ENCODE measurements around the gene TRAPPC3L. TPM values are rescaled to one million over a fixed set of nuclear protein-coding genes. Genes with fewer than 3 reads are reported as not detected.

The TRAPPC3L gene
- total and polyA plus RNA-seq, 8 donors, result 0.12 to 0.99 (median 0.37) TPM

DNA sequence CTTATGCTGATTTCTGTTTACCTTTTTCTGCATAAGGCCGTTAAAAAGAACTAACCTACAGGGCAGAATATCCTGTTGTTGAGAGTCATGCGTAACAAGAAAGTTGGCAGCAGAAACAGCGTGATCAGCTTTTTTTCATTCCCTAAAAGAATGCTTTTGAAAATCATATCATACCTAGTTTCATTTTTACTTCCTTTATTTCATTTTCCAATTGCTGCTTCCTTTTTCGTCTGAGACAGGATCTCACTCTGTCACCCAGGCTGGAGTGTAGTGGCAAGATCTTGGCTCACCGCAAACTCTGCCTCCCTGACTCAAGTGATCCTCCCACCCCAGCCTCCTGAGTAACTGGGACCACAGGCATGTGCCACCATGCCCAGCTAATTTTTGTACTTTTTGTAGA, 80.2 kb downstream of the TRAPPC3L start:
- intact Hi-C loops (cut with DNase I), result no loop called here
- TF ChIP-seq, protein P1, sequence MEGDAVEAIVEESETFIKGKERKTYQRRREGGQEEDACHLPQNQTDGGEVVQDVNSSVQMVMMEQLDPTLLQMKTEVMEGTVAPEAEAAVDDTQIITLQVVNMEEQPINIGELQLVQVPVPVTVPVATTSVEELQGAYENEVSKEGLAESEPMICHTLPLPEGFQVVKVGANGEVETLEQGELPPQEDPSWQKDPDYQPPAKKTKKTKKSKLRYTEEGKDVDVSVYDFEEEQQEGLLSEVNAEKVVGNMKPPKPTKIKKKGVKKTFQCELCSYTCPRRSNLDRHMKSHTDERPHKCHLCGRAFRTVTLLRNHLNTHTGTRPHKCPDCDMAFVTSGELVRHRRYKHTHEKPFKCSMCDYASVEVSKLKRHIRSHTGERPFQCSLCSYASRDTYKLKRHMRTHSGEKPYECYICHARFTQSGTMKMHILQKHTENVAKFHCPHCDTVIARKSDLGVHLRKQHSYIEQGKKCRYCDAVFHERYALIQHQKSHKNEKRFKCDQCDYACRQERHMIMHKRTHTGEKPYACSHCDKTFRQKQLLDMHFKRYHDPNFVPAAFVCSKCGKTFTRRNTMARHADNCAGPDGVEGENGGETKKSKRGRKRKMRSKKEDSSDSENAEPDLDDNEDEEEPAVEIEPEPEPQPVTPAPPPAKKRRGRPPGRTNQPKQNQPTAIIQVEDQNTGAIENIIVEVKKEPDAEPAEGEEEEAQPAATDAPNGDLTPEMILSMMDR (IDR thresholded peaks at IDR 0.05), result no peak
- DNase-seq (peak in 1 of 4 donors; percentile 31), ATAC-seq (no peak)
- H3K4me1 ChIP-seq, result peaks cover 5 to 48% of the 10 kb centered on the region in 2 donors
- H3K27me3 ChIP-seq, result peaks cover 0 to 14% of the 10 kb centered on the region in 2 donors
- no peak overlapping the region for H3K4me3 ChIP-seq
- H3K9me3 ChIP-seq, result no peaks in the 10 kb centered on the region
- no peaks in the 10 kb centered on the region for H3K36me3 ChIP-seq
- peak overlapping the region in 1 of 2 donors; percentile 59 for H3K27ac ChIP-seq

DNA sequence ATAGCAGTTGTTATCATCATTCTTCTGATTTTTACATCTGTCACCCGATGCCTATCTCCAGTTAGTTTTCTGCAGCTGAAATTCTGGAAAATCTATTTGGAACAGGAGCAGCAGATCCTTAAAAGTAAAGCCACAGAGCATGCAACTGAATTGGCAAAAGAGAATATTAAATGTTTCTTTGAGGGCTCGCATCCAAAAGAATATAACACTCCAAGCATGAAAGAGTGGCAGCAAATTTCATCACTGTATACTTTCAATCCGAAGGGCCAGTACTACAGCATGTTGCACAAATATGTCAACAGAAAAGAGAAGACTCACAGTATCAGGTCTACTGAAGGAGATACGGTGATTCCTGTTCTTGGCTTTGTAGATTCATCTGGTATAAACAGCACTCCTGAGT, 82.2 kb downstream of the TRAPPC3L start:
- DNase-seq (peak in 1 of 4 donors; percentile 36), ATAC-seq (no peak)
- Histone ChIP-seq H3K36me3 (no peaks in the 10 kb centered on the region), H3K4me3 (no peak overlapping the region), H3K9me3 (no peaks in the 10 kb centered on the region), H3K27me3 (peaks cover 0 to 14% of the 10 kb centered on the region in 2 donors), H3K27ac (no peak overlapping the region), H3K4me1 (peaks cover 5 to 48% of the 10 kb centered on the region in 2 donors)
- intact Hi-C loops (cut with DNase I), result no loop called here
- TF ChIP-seq, protein P1 (IDR thresholded peaks at IDR 0.05), result no peak

DNA sequence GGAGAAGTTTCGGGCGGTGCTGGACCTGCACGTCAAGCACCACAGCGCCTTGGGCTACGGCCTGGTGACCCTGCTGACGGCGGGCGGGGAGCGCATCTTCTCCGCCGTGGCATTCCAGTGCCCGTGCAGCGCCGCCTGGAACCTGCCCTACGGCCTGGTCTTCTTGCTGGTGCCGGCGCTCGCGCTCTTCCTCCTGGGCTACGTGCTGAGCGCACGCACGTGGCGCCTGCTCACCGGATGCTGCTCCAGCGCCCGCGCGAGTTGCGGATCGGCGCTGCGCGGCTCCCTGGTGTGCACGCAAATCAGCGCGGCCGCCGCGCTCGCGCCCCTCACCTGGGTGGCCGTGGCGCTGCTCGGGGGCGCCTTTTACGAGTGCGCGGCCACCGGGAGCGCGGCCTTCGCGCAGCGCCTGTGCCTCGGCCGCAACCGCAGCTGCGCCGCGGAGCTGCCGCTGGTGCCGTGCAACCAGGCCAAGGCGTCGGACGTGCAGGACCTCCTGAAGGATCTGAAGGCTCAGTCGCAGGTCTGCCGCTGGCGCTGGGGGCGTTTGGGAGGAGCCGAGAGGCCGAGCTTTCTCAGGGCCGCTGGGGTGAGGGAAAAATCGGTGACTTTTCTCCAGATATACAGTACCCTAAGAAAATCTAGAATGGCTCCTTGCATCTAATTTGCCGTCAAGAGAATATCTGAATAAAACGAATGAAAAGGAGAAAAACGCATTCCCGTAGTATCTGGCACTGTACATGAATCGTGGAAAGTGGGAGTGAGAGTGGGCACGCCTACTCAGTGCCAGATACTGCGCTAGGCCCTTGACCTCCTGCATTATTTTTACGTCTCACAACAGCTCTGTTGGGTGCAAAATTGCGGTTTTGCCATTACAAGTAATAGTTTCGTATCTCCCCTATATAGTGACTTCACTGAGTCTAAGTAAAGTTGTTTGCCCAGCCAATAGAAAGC, 83.3 kb downstream of the TRAPPC3L start:
- intact Hi-C loops (cut with DNase I), result no loop called here
- no peaks in the 10 kb centered on the region for H3K9me3 ChIP-seq
- peak; percentile 83 for ATAC-seq
- H3K36me3 ChIP-seq, result no peaks in the 10 kb centered on the region
- H3K4me3 ChIP-seq, result peak overlapping the region; percentile 26 to 45
- TF ChIP-seq, protein P1 (IDR thresholded peaks at IDR 0.05), result no peak
- peaks cover 5 to 50% of the 10 kb centered on the region in 2 donors for H3K4me1 ChIP-seq
- H3K27me3 ChIP-seq, result peaks cover 0 to 14% of the 10 kb centered on the region in 2 donors
- peak overlapping the region in 1 of 2 donors; percentile 70 for H3K27ac ChIP-seq
- peak; percentile 59 to 94 (median 69) for DNase-seq

DNA sequence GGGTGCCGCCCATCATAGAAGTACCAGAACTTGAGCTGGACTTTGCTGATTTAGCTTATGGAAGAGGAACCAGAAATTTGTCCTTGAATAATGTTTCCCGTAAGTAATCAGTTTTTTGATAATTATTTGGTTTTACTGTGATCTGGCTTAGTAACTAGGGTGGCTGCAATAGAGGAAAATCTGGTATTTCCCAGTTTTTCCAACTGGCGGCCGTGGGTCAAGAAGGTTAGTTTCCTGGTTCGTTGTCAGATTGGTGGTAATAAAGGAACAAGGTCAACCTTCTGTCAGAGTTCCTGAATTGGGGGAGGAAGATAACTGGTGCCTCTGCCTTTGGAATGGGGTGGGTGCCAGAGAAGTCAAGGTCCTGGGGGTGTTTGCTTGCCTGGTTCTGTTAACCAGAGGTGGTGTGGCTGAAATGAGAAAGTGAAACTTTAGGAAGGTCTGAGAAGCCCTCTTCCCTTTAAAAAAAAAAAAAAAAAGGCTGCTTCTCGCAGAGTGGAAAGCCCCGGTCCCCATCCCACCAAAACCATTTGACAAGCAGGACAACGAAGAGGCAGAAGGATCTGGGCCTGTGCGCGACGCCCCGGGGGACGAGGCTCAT, 84.1 kb downstream of the TRAPPC3L start, which contains the start of gene CALHM6:
CALHM6 (plus strand) TSS at position 45 of the 601 bp plus-strand sequence; CDS start at position 600, 555 bp downstream.
- Histone ChIP-seq H3K27me3 (peaks cover 0 to 14% of the 10 kb centered on the region in 2 donors), H3K9me3 (no peaks in the 10 kb centered on the region), H3K27ac (peak within 1 kb of the TSS in 1 of 2 donors; percentile 70), H3K4me1 (peaks cover 5 to 58% of the 10 kb centered on the region in 2 donors), H3K4me3 (peak within 1 kb of the TSS; percentile 26 to 45), H3K36me3 (no peaks in the 10 kb centered on the region)
- ATAC-seq, result no peak
- DNase-seq, result no peak
- TF ChIP-seq, protein P1 (IDR thresholded peaks at IDR 0.05), result no peak
- intact Hi-C loops (cut with DNase I), result no loop called here

DNA sequence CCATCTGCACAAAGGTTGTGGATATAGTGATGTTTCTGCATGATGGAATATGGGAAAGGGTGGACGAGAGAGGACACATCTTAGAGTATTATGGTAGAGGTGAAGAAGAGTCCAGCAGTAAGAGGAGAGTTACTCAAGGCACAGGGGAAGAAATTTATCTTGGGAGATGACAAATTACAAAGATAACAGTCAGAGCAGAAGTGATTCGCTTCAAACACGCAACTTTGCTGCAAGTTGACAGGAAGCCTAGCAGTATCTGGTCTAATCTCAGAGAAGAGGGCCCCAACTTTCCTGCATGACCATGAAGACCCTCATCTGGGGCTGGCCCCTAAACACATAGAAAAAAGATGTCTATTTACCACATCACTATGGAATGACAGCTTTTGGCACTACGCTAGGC, 85.6 kb downstream of the TRAPPC3L start:
- no peak overlapping the region for H3K4me3 ChIP-seq
- peaks cover 4 to 44% of the 10 kb centered on the region in 2 donors for H3K4me1 ChIP-seq
- TF ChIP-seq, protein P1 (IDR thresholded peaks at IDR 0.05), result no peak
- ATAC-seq, result no peak
- intact Hi-C loops (cut with DNase I), result no loop called here
- no peaks in the 10 kb centered on the region for H3K9me3 ChIP-seq
- H3K36me3 ChIP-seq, result no peaks in the 10 kb centered on the region
- no peak for DNase-seq
- peaks cover 0 to 14% of the 10 kb centered on the region in 2 donors for H3K27me3 ChIP-seq
- H3K27ac ChIP-seq, result no peak overlapping the region

Data from left lung (tissue), 10 donors.